ENCODE measurements around the gene MAU2.

DNA sequence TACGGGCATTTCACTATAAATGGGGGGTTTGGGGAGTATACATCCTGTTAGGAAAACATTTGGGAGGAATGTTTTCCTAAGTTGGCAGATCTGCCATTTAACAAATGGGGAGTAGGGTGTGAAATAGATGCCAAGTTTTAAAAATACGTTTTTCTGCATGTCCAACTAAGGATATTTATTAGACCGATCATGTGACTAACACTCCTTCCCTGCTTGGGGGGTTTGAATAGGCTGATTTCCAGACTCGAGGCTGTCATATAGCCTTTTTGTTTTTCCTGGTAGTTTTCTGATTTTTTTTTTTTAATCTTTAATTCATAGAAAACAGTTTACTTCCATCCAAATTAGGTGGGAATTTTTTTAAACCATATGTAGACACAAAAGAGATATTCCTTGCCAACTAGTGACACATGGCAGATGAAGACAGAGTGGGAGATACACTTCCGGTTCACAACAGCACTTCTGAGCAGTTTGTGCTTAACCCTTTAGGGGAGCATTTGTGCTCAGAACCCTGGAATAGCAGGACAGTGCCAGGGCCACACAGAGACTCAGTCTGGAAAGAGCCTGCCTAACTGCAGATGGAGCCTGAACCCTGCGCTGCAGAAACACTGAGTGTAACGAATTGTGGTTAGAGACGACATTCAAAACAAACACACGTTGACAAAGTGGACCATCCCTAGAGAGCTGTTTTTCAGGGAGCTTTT lies 79.3 kb downstream of the MAU2 start:
- TF ChIP-seq, protein P1, sequence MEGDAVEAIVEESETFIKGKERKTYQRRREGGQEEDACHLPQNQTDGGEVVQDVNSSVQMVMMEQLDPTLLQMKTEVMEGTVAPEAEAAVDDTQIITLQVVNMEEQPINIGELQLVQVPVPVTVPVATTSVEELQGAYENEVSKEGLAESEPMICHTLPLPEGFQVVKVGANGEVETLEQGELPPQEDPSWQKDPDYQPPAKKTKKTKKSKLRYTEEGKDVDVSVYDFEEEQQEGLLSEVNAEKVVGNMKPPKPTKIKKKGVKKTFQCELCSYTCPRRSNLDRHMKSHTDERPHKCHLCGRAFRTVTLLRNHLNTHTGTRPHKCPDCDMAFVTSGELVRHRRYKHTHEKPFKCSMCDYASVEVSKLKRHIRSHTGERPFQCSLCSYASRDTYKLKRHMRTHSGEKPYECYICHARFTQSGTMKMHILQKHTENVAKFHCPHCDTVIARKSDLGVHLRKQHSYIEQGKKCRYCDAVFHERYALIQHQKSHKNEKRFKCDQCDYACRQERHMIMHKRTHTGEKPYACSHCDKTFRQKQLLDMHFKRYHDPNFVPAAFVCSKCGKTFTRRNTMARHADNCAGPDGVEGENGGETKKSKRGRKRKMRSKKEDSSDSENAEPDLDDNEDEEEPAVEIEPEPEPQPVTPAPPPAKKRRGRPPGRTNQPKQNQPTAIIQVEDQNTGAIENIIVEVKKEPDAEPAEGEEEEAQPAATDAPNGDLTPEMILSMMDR (IDR thresholded peaks at IDR 0.05) = no peak
- TF ChIP-seq POLR2AphosphoS5 (IDR thresholded peaks at IDR 0.05) = no peak

Measured in prostate gland (tissue), 2 donors.